Loucy (cell line): ENCODE data around the gene GDPD1.
"Not testable (repeated sequence)": the region's sequence is repeated elsewhere in the genome, so short reads cannot be mapped to it uniquely, and the experiment has no call there.

Experiments
- H2AFZ ChIP-seq: fragments of 200-600 bp; sonication (generic); 2 replicates; pipeline ENCODE4 v1.6.0; 2016; ENCODE audit warnings: antibody characterized with exemption, mild to moderate bottlenecking, low read length, moderate library complexity
- H3F3A ChIP-seq: fragments of 200-600 bp; 2 replicates; pipeline ENCODE4 v1.6.0; 2016; ENCODE audit warnings: antibody characterized with exemption, low read depth, mild to moderate bottlenecking
- H3K27me3 ChIP-seq: fragments of 200-600 bp; sonication (generic); 2 replicates; pipeline ENCODE4 v1.6.1; 2014; ENCODE audit warnings: low read length, mild to moderate bottlenecking; ENCODE audit not compliant: insufficient read depth, poor library complexity, severe bottlenecking
- H3K36me3 ChIP-seq: fragments of 200-600 bp; sonication (generic); 2 replicates; pipeline ENCODE4 v1.6.1; 2016; ENCODE audit warnings: low read length; ENCODE audit not compliant: insufficient read depth
- H3K4me1 ChIP-seq: fragments of 200-600 bp; sonication (generic); 2 replicates; pipeline ENCODE4 v1.5.1; 2014; ENCODE audit warnings: low read length, mild to moderate bottlenecking; ENCODE audit not compliant: insufficient read depth, poor library complexity, severe bottlenecking
- H3K4me2 ChIP-seq: fragments of 200-600 bp; sonication (generic); 2 replicates; pipeline ENCODE4 v1.6.0; 2014; ENCODE audit warnings: antibody characterized with exemption, low read length, low read depth, mild to moderate bottlenecking; ENCODE audit not compliant: poor library complexity, severe bottlenecking
- H3K4me3 ChIP-seq: fragments of 200-600 bp; sonication (generic); 2 replicates; pipeline ENCODE4 v1.5.1; 2014; ENCODE audit warnings: low read length, mild to moderate bottlenecking, mixed read lengths; ENCODE audit not compliant: poor library complexity, severe bottlenecking
- H3K79me2 ChIP-seq: fragments of 200-600 bp; sonication (generic); 2 replicates; pipeline ENCODE4 v1.6.1; 2014; ENCODE audit warnings: low read length; ENCODE audit not compliant: insufficient read depth
- H3K9ac ChIP-seq: fragments of 200-600 bp; sonication (generic); 2 replicates; pipeline ENCODE4 v1.6.0; 2014; ENCODE audit warnings: mild to moderate bottlenecking, low read depth, low read length, moderate library complexity; ENCODE audit not compliant: poor library complexity, severe bottlenecking
- H3K9me2 ChIP-seq: fragments of 200-600 bp; sonication (generic); replicated peaks from 2 replicates; pipeline ENCODE4 v1.6.1; 2016; ENCODE audit warnings: low read depth, low read length, mixed read lengths
- H3K9me3 ChIP-seq: fragments of 200-600 bp; sonication (generic); 2 replicates; pipeline ENCODE4 v1.6.1; 2014; ENCODE audit warnings: mild to moderate bottlenecking, antibody characterized with exemption, low read length, low read depth; ENCODE audit not compliant: insufficient read depth
- H4K20me1 ChIP-seq: fragments of 200-600 bp; sonication (generic); 2 replicates; pipeline ENCODE4 v1.6.0; 2014; ENCODE audit warnings: antibody characterized with exemption, low read length, mild to moderate bottlenecking; ENCODE audit not compliant: insufficient read depth, poor library complexity, severe bottlenecking
- CTCF ChIP-seq: fragments of 200-600 bp; sonication (generic); conservative IDR thresholded peaks from 2 replicates; pipeline ENCODE4 v1.5.1; 2014; ENCODE audit warnings: mild to moderate bottlenecking, antibody characterized with exemption, low read length
- EZH2phosphoT487 ChIP-seq: fragments of 200-600 bp; IDR thresholded peaks from 2 replicates; pipeline ENCODE4 v1.6.1; 2018; ENCODE audit warnings: antibody characterized with exemption, mild to moderate bottlenecking, moderate library complexity, borderline replicate concordance

GDPD1 gene

GRCh38 chr17:59287891-59288290, 67.6 kb downstream of the GDPD1 start:
- no peak overlapping the region for H3K4me3 ChIP-seq
- no peak overlapping the region for H2AFZ ChIP-seq
- no peaks in the 10 kb centered on the region for H3F3A ChIP-seq
- H3K9me2 ChIP-seq, result no peaks in the 10 kb centered on the region
- no peak overlapping the region for H3K9ac ChIP-seq
- no peaks in the 10 kb centered on the region for H3K79me2 ChIP-seq
- H3K4me1 ChIP-seq, result peaks cover 5% of the 10 kb centered on the region
- no peaks in the 10 kb centered on the region for H3K36me3 ChIP-seq
- no peaks in the 10 kb centered on the region for H3K27me3 ChIP-seq
- no peaks in the 10 kb centered on the region for H4K20me1 ChIP-seq
- H3K9me3 ChIP-seq, result no peaks in the 10 kb centered on the region
- TF ChIP-seq EZH2phosphoT487, result no peak
- no peak for TF ChIP-seq CTCF
- H3K4me2 ChIP-seq, result no peak overlapping the region

- Histone ChIP-seq H3K9me2 (no peaks in the 10 kb centered on the region), H3K9ac (no peak overlapping the region), H3K27me3 (no peaks in the 10 kb centered on the region), H3K4me1 (peaks cover 5% of the 10 kb centered on the region), H3K4me2 (no peak overlapping the region), H3F3A (no peaks in the 10 kb centered on the region), H3K4me3 (no peak overlapping the region), H3K36me3 (no peaks in the 10 kb centered on the region), H4K20me1 (no peaks in the 10 kb centered on the region), H3K79me2 (no peaks in the 10 kb centered on the region), H2AFZ (no peak overlapping the region), H3K9me3 (no peaks in the 10 kb centered on the region)
- TF ChIP-seq CTCF (no peak), EZH2phosphoT487 (no peak)
These were observed 69.6 kb downstream of the GDPD1 start for GRCh38 chr17:59289981-59290301.

GRCh38 chr17:59290302-59290998, 70.1 kb downstream of the GDPD1 start:
- H2AFZ ChIP-seq, result peak overlapping the region; percentile 33; the same call in 1 of the 2 replicates
- not testable (repeated sequence) for H3K9me2 ChIP-seq, H3K27me3 ChIP-seq, H3K36me3 ChIP-seq, H3K9me3 ChIP-seq, H3K4me2 ChIP-seq, H3K79me2 ChIP-seq, H3K9ac ChIP-seq, H3K4me1 ChIP-seq, H4K20me1 ChIP-seq, H3F3A ChIP-seq, H3K4me3 ChIP-seq

GRCh38 chr17:59292174-59292523, 71.8 kb downstream of the GDPD1 start:
- Histone ChIP-seq H3K36me3 (no peaks in the 10 kb centered on the region), H3F3A (no peaks in the 10 kb centered on the region), H3K9ac (no peak overlapping the region), H4K20me1 (no peaks in the 10 kb centered on the region), H3K27me3 (no peaks in the 10 kb centered on the region), H3K9me3 (no peaks in the 10 kb centered on the region), H3K4me3 (no peak overlapping the region), H3K79me2 (no peaks in the 10 kb centered on the region), H3K4me1 (peaks cover 5% of the 10 kb centered on the region), H3K9me2 (no peaks in the 10 kb centered on the region), H2AFZ (no peak overlapping the region), H3K4me2 (no peak overlapping the region)
- TF ChIP-seq CTCF, result no peak
- no peak for TF ChIP-seq EZH2phosphoT487
